Measurements from ENCODE around the gene SAFB2.

Gene SAFB2

GRCh38 chr19:5537870-5538269 lies 84.7 kb downstream of the SAFB2 start:
- no peak for DNase-seq

Measured in NCI-H446 (cell line).